Tibial artery (tissue), 4 donors: ENCODE results near the gene COL8A1.

Source experiments
- DNase-seq, 2 donors: peaks; one replicate each; pipeline ENCODE4 v3.0.0-alpha.2; 2019
- H3K27ac ChIP-seq, 2 donors: fragments of 200-600 bp; sonication (generic) in 1 of 2; 1 replicate in 1 of 2; 2 replicates in 1 of 2; pipeline ENCODE4 v1.5.1; 2018 to 2019; ENCODE audit warnings: mild to moderate bottlenecking in 1 of 2
- H3K27me3 ChIP-seq, 2 donors: fragments of 200-600 bp; sonication (generic) in 1 of 2; one replicate each; pipeline versions ENCODE4 v1.5.1 to v1.6.0; 2016 to 2019
- H3K36me3 ChIP-seq, 3 donors: fragments of 200-600 bp; sonication (generic) in 2 of 3; one replicate each; pipeline ENCODE4 v1.5.1; 2016 to 2019; ENCODE audit warnings: mild to moderate bottlenecking in 2 of 3
- H3K4me1 ChIP-seq, 4 donors: fragments of 200-600 bp; sonication (generic) in 2 of 4; 1 replicate in 3 of 4; 2 replicates in 1 of 4; pipeline ENCODE4 v1.5.1; 2016 to 2019
- H3K4me3 ChIP-seq, 2 donors: fragments of 200-600 bp; sonication (generic) in 1 of 2; 1 replicate in 1 of 2; 2 replicates in 1 of 2; pipeline ENCODE4 v1.5.1; 2018 to 2019; ENCODE audit warnings: mild to moderate bottlenecking in 2 of 2
- H3K9me3 ChIP-seq, 3 donors: fragments of 200-600 bp; sonication (generic) in 1 of 3; one replicate each; pipeline ENCODE4 v1.5.1; 2016 to 2019
- CTCF ChIP-seq, 2 experiments: fragments of 200-600 bp in 1 of 2; fragments of 450-650 bp in 1 of 2; IDR thresholded peaks; one replicate each; pipeline ENCODE4 v1.5.1; 2017 to 2019; ENCODE audit warnings: antibody characterized with exemption in 2 of 2, mild to moderate bottlenecking in 1 of 2, moderate library complexity in 1 of 2
- intact Hi-C: fragments of 100-400 bp; cut with DNase I; formaldehyde crosslinking; loops from one replicate; pipeline ENCODE4 v1.15.0; 2023; ENCODE audit warnings: low total_unique reads

Gene COL8A1

DNA sequence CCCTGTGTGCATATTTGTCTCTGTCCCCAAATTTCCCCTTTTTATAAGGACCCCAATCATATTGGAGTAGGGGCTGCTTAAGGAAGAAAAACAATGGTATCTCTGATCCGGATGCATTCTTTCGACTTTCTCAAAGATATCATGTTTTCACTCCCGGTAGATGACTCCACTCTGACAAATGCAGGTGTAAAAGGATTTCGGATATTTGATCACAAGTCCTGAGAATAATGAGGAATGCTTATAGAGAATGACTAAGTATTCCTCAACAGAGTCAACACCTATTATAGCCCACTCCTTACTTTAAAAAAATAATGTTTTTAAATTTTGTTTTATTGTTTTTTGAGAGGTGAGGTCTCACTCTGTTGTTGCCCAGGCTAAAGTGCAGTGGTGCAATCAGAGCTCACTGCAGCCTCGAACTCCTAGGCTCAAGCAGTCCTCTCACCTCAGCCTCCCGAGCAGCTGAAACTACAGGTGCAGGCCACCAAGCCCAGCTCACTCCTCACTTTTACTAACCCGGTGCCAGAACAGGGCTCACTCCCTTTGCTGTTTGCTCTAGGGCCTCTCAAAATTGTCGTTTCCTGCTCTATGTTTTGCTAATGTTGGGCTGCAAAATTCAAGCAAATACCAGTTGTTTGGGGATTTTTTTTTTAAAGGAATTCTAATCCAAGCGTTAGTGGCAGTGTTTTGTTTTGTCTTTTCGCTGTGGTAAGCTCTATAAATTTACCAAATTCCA lies 24.6 kb downstream of the COL8A1 start:
- H3K4me3 ChIP-seq: no peak overlapping the region
- no peak for DNase-seq
- intact Hi-C loops: no loop called here
- H3K27me3 ChIP-seq: no peaks in the 10 kb centered on the region
- H3K9me3 ChIP-seq: no peaks in the 10 kb centered on the region
- peak overlapping the region; percentile 92 to 95 for H3K27ac ChIP-seq
- peaks cover 0 to 98% (median 46%) of the 10 kb centered on the region in 4 donors for H3K4me1 ChIP-seq
- no peak for TF ChIP-seq CTCF (IDR thresholded peaks at IDR 0.05)
- H3K36me3 ChIP-seq: no peaks in the 10 kb centered on the region

DNA sequence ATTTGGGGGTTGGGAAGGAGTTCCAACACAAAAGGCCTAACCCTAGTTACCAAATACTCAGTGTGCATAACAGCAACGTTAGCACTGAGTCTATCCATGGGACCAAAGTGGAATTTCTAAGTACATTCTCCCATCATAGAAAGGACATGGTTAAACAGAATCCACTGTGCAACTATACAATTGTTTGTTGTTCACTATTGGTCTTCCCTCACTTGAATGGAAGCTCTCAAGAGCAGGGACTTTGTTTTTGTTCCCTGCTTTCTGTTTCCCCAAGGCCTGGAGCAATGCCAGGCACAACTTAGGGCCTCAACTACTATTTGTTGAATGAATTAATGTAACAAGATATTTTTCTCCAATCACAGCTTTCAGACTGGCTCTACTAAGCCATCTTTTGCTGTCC lies 25.6 kb downstream of the COL8A1 start:
- TF ChIP-seq CTCF (IDR thresholded peaks at IDR 0.05): no peak
- no peaks in the 10 kb centered on the region for H3K36me3 ChIP-seq
- no peaks in the 10 kb centered on the region for H3K9me3 ChIP-seq
- DNase-seq: no peak
- intact Hi-C loops: no loop called here
- no peaks in the 10 kb centered on the region for H3K27me3 ChIP-seq
- H3K27ac ChIP-seq: peak overlapping the region; percentile 92 to 95
- H3K4me1 ChIP-seq: peaks cover 0 to 98% (median 41%) of the 10 kb centered on the region in 4 donors
- H3K4me3 ChIP-seq: no peak overlapping the region

GRCh38 chr3:99665017-99665416 lies 26.6 kb downstream of the COL8A1 start:
- intact Hi-C loops: no loop called here

DNA sequence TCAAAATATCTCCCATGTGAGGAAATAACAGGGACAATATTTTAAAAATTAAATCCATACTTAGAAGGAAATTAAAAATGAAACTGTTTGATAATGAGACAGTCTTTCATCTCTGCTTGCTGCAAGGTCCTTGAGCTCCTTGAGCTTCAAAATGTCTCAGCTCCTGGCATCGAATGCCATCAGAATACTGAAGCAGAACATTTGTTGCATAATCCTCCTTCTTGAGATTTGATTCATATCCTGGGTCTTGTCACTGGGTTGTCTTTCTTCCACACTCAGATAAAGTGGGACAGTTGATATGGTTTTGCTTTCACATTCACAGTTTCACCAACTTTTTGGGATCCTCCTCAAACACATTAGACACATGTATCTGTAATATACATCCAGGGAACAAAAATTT lies 27.8 kb downstream of the COL8A1 start:
- H3K4me1 ChIP-seq: peaks cover 0 to 97% (median 35%) of the 10 kb centered on the region in 4 donors
- H3K36me3 ChIP-seq: no peaks in the 10 kb centered on the region
- H3K9me3 ChIP-seq: no peaks in the 10 kb centered on the region
- no peak for TF ChIP-seq CTCF (IDR thresholded peaks at IDR 0.05)
- DNase-seq: peak in 1 of 2 donors; percentile 46
- H3K27ac ChIP-seq: peak overlapping the region; percentile 92 to 95
- intact Hi-C loops: no loop called here
- H3K27me3 ChIP-seq: no peaks in the 10 kb centered on the region
- H3K4me3 ChIP-seq: no peak overlapping the region

More at GRCh38 chr3:99665017-99665416, 26.6 kb downstream of the COL8A1 start:
- no peaks in the 10 kb centered on the region for H3K27me3 ChIP-seq
- peaks cover 0 to 100% (median 38%) of the 10 kb centered on the region in 4 donors for H3K4me1 ChIP-seq
- DNase-seq: no peak
- H3K27ac ChIP-seq: peak overlapping the region; percentile 92 to 95
- TF ChIP-seq CTCF (IDR thresholded peaks at IDR 0.05): no peak
- H3K4me3 ChIP-seq: no peak overlapping the region
- H3K36me3 ChIP-seq: no peaks in the 10 kb centered on the region
- H3K9me3 ChIP-seq: no peaks in the 10 kb centered on the region

DNA sequence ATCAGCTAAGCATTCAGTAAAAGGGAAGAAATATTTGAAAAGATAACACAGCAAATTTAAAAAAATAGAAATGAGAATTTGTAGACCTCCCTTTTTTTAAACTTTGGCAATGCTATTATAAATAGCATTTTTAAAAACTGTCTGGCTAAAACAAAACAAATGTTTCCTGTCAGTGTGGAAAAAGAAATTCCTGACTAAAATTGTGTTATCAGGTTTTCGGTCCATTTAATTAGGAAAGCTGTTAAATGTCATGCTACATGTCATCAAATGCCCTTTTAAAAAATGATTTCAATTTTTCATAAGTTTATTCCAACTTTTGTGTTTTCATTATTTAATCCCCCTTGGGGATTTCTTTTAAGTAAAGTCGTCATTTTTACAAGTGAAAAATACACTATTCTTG lies 29.6 kb downstream of the COL8A1 start:
- H3K4me3 ChIP-seq: no peak overlapping the region
- peaks cover 0 to 92% (median 28%) of the 10 kb centered on the region in 4 donors for H3K4me1 ChIP-seq
- no peak for DNase-seq
- no peak for TF ChIP-seq CTCF (IDR thresholded peaks at IDR 0.05)
- H3K9me3 ChIP-seq: no peaks in the 10 kb centered on the region
- peak overlapping the region; percentile 92 to 95 for H3K27ac ChIP-seq
- no peaks in the 10 kb centered on the region for H3K36me3 ChIP-seq
- intact Hi-C loops: no loop called here
- H3K27me3 ChIP-seq: no peaks in the 10 kb centered on the region
